Coronary artery (tissue), 2 donors: ENCODE data around the gene TPM1.

Source experiments
- DNase-seq: peaks from one replicate; pipeline ENCODE4 v3.0.0-alpha.2; 2017; ENCODE audit warnings: low spot score
- H3K27ac ChIP-seq, 2 donors: fragments of 200-600 bp; sonication (generic); one replicate each; pipeline ENCODE4 v1.5.1; 2016 to 2019
- H3K4me3 ChIP-seq: fragments of 200-600 bp; sonication (generic); 2 replicates; pipeline ENCODE4 v1.5.1; 2016; ENCODE audit warnings: mild to moderate bottlenecking, moderate library complexity
- CTCF ChIP-seq: fragments of 200-600 bp; sonication (generic); IDR thresholded peaks from one replicate; pipeline ENCODE4 v1.5.1; 2019; ENCODE audit warnings: antibody characterized with exemption

TPM1 gene

GRCh38 chr15:63080634-63081250 lies 38.2 kb downstream of the TPM1 start:
- DNase-seq, result no peak
- Histone ChIP-seq H3K27ac (no peak overlapping the region), H3K4me3 (no peak overlapping the region)
- TF ChIP-seq CTCF, result no peak

GRCh38 chr15:63082366-63082765 lies 39.8 kb downstream of the TPM1 start:
- Histone ChIP-seq H3K4me3 (no peak overlapping the region), H3K27ac (no peak overlapping the region)
- DNase-seq, result no peak
- no peak for TF ChIP-seq CTCF

- H3K4me3 ChIP-seq, result no peak overlapping the region
- no peak for TF ChIP-seq CTCF
- DNase-seq, result no peak
- no peak overlapping the region for H3K27ac ChIP-seq
Observed at GRCh38 chr15:63083044-63083443, 40.5 kb downstream of the TPM1 start.

- no peak for TF ChIP-seq CTCF
- no peak overlapping the region for H3K4me3 ChIP-seq
- H3K27ac ChIP-seq, result no peak overlapping the region
- no peak for DNase-seq
Observed at GRCh38 chr15:63083541-63083940, 41.0 kb downstream of the TPM1 start.

- no peak for TF ChIP-seq CTCF
- H3K4me3 ChIP-seq, result no peak overlapping the region
- DNase-seq, result no peak
- no peak overlapping the region for H3K27ac ChIP-seq
Observed at GRCh38 chr15:63084806-63085205, 42.3 kb downstream of the TPM1 start.

- no peak overlapping the region for H3K27ac ChIP-seq
- H3K4me3 ChIP-seq, result no peak overlapping the region
- no peak for TF ChIP-seq CTCF
- DNase-seq, result no peak
Observed at GRCh38 chr15:63085289-63085688, 42.7 kb downstream of the TPM1 start.

- TF ChIP-seq CTCF, result no peak
- Histone ChIP-seq H3K4me3 (no peak overlapping the region), H3K27ac (no peak overlapping the region)
- no peak for DNase-seq
Observed at GRCh38 chr15:63086271-63086670, 43.7 kb downstream of the TPM1 start.
